OCI-LY3 (cell line): ENCODE data around the gene BRSK2.
"Not testable (repeated sequence)": the region's sequence is repeated elsewhere in the genome, so short reads cannot be mapped to it uniquely, and the experiment has no call there.

ENCODE experiments used
- CTCF ChIP-seq: fragments of 200-600, 300-600 bp; sonication (generic); IDR thresholded peaks from 2 replicates; pipeline ENCODE4 v1.5.1; 2014; ENCODE audit warnings: antibody characterized with exemption, low read length, low read depth
- EZH2phosphoT487 ChIP-seq: fragments of 200-600 bp; shearing (Covaris generic); IDR thresholded peaks from 2 replicates; pipeline ENCODE4 v1.6.1; 2018; ENCODE audit warnings: antibody characterized with exemption, mixed run types, low read depth

- TF ChIP-seq CTCF, EZH2phosphoT487: not testable (repeated sequence)
These were observed 28.6 kb downstream of the BRSK2 start for GRCh38 chr11:1418192-1418795.
